DND-41 (cell line): ENCODE results near the gene FOXJ3.

Source experiments
- EZH2 ChIP-seq: IDR thresholded peaks from 3 replicates; pipeline ENCODE4 v1.6.1; 2012; ENCODE audit warnings: borderline replicate concordance, low read depth, mild to moderate bottlenecking, moderate library complexity, low read length, inconsistent platforms; ENCODE audit not compliant: severe bottlenecking
- TF ChIP-seq, protein P1 (sequence below): IDR thresholded peaks from 2 replicates; pipeline ENCODE4 v1.5.1; 2012; ENCODE audit warnings: borderline replicate concordance, low read length, moderate library complexity, mild to moderate bottlenecking; ENCODE audit not compliant: poor library complexity, severe bottlenecking; ENCODE audit errors: extremely low read depth

DNA sequence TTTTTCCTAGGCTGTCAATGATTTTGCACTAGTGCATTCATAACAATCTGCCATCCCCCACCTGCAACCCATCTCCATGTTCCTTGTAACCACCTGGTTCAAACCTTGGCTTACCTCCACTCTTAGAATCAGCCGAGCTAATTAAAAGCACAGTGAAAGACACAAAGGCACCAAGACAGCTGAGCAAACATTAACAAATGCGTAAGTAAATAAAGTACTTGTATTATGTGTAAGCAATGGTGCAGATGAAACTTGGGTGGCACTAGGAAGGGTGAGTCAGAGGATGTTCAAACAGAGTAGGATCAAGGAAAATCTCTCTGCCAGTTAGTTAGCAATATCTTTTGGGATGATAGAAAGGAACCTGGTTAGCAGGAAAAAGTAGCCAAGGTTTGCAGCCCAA, 5.1 kb upstream of the FOXJ3 start:
- TF ChIP-seq, protein P1, sequence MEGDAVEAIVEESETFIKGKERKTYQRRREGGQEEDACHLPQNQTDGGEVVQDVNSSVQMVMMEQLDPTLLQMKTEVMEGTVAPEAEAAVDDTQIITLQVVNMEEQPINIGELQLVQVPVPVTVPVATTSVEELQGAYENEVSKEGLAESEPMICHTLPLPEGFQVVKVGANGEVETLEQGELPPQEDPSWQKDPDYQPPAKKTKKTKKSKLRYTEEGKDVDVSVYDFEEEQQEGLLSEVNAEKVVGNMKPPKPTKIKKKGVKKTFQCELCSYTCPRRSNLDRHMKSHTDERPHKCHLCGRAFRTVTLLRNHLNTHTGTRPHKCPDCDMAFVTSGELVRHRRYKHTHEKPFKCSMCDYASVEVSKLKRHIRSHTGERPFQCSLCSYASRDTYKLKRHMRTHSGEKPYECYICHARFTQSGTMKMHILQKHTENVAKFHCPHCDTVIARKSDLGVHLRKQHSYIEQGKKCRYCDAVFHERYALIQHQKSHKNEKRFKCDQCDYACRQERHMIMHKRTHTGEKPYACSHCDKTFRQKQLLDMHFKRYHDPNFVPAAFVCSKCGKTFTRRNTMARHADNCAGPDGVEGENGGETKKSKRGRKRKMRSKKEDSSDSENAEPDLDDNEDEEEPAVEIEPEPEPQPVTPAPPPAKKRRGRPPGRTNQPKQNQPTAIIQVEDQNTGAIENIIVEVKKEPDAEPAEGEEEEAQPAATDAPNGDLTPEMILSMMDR: no peak
- TF ChIP-seq EZH2: no peak
